Prostate gland (tissue), 2 donors: Measurements from ENCODE around the gene ZNF548. TPM values are rescaled to one million over a fixed set of nuclear protein-coding genes. Genes with fewer than 3 reads are reported as not detected.
"Not testable (repeated sequence)": the region's sequence is repeated elsewhere in the genome, so short reads cannot be mapped to it uniquely, and the experiment has no call there.

Experiments
- DNase-seq: peaks from one replicate; pipeline ENCODE4 v3.0.0-alpha.2; 2019; ENCODE audit warnings: low spot score
- H3K27ac ChIP-seq, 2 donors: fragments of 200-600 bp; sonication (generic); 2 replicates each; pipeline ENCODE4 v1.5.1; 2017 to 2019
- H3K27me3 ChIP-seq: fragments of 200-600 bp; sonication (generic); replicated peaks from 2 replicates; pipeline ENCODE4 v1.5.1; 2019; ENCODE audit not compliant: insufficient read depth
- H3K36me3 ChIP-seq, 2 donors: fragments of 200-600 bp; sonication (generic); 1 replicate in 1 of 2; 2 replicates in 1 of 2; pipeline versions ENCODE4 v1.5.1 to v1.8.1; 2017 to 2019
- H3K4me1 ChIP-seq: fragments of 200-600 bp; sonication (generic); replicated peaks from 2 replicates; pipeline ENCODE4 v1.5.1; 2019
- H3K4me3 ChIP-seq, 2 donors: fragments of 200-600 bp; sonication (generic); 2 replicates each; pipeline ENCODE4 v1.5.1; 2017 to 2019
- H3K9me3 ChIP-seq: fragments of 200-600 bp; sonication (generic); 2 replicates; pipeline ENCODE4 v1.5.1; 2017
- POLR2A ChIP-seq: fragments of 450-650 bp; IDR thresholded peaks from one replicate; pipeline ENCODE4 v1.6.1; 2016; ENCODE audit warnings: antibody characterized with exemption, mild to moderate bottlenecking
- POLR2AphosphoS5 ChIP-seq: sonication (generic); formaldehyde crosslinking; IDR thresholded peaks from one replicate; pipeline ENCODE4 v1.6.1; 2017; ENCODE audit warnings: antibody characterized with exemption
- WGBS: methylation state at CpG from one replicate; pipeline ENCODE4 v1.1.5; 2018; 5-methylcytosine and 5-hydroxymethylcytosine counted together
- intact Hi-C: fragments of 100-400 bp; cut with DNase I; formaldehyde crosslinking; loops from one replicate; pipeline ENCODE4 v1.14.2; 2022
- total RNA-seq, 2 donors: library from RNA; depleted of rRNA; stranded (reverse); fragments of >200 nt; gene quantifications; one replicate each; pipeline ENCODE4 v1.1.0, GENCODE V29; 2016
- TF ChIP-seq, protein P1 (sequence below), 4 experiments: fragments of 200-600 bp in 2 of 4; fragments of 450-650 bp in 2 of 4; sonication (generic) in 2 of 4; IDR thresholded peaks; 1 replicate in 3 of 4; 2 replicates in 1 of 4; pipeline ENCODE4 v1.5.1; 2016 to 2019; ENCODE audit warnings: antibody characterized with exemption in 4 of 4, mild to moderate bottlenecking in 2 of 4, moderate library complexity in 2 of 4

The ZNF548 gene
- total RNA-seq, 2 donors from 2014 or later: 20.4 to 27.4 TPM

DNA sequence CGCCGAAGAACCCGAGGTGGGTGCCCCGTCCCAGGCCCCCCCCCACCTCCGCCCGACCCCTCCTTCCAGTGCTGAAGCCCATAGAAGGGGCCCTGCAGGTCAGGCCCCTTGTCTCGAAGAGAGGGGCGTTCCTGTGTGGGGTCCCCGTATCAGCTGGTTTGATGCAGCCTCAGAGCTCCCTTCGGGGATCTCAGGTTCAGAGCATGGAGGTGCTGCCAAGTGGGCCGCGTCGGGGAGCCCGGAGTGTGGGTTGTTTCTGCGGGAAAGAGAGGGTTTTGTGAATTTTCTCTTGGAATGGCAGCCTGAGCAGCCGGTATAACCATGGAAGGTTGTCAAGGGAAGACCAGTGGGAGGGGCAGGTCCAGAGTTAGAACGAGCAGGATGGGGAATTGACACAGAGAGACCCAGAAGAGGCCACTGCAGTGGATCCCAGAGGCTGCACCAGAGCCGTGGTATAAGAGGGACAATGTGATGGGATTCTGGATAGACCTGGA lies 25.9 kb upstream of the ZNF548 start:
- H3K4me3 ChIP-seq: peak overlapping the region; percentile 78 to 90
- H3K36me3 ChIP-seq: no peaks in the 10 kb centered on the region
- H3K27me3 ChIP-seq: no peaks in the 10 kb centered on the region
- intact Hi-C loops: no loop called here
- 2% methylated on average over 17 of the region's 18 CpGs for WGBS
- no peaks in the 10 kb centered on the region for H3K4me1 ChIP-seq
- no peak for TF ChIP-seq POLR2AphosphoS5
- no peaks in the 10 kb centered on the region for H3K9me3 ChIP-seq
- H3K27ac ChIP-seq: peak overlapping the region; percentile 94 to 95
- no peak for DNase-seq

DNA sequence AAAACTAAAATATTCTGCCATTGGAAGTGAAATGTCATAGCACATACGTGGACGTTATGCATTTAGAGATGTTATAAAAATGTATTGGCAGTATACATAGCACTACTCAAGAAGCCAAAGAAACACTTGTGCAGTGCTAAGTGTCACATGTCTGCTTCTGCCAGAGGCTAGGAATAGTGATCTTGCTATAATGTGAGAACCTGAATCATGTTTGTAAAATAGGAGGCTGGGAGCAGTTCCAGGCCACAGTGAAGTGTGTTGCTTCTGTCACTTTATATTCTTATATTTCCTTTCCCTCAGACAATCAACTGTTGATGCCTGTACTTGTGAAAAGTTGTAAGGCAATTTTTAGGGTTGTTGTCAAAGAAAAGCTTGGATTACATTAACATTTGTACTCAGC lies 22.9 kb upstream of the ZNF548 start:
- Histone ChIP-seq H3K27me3 (no peaks in the 10 kb centered on the region), H3K36me3 (no peaks in the 10 kb centered on the region), H3K4me1 (no peaks in the 10 kb centered on the region), H3K9me3 (no peaks in the 10 kb centered on the region), H3K27ac (no peak overlapping the region), H3K4me3 (no peak overlapping the region)
- intact Hi-C loops: no loop called here
- TF ChIP-seq POLR2A (no peak), POLR2AphosphoS5 (no peak)
- TF ChIP-seq, protein P1, sequence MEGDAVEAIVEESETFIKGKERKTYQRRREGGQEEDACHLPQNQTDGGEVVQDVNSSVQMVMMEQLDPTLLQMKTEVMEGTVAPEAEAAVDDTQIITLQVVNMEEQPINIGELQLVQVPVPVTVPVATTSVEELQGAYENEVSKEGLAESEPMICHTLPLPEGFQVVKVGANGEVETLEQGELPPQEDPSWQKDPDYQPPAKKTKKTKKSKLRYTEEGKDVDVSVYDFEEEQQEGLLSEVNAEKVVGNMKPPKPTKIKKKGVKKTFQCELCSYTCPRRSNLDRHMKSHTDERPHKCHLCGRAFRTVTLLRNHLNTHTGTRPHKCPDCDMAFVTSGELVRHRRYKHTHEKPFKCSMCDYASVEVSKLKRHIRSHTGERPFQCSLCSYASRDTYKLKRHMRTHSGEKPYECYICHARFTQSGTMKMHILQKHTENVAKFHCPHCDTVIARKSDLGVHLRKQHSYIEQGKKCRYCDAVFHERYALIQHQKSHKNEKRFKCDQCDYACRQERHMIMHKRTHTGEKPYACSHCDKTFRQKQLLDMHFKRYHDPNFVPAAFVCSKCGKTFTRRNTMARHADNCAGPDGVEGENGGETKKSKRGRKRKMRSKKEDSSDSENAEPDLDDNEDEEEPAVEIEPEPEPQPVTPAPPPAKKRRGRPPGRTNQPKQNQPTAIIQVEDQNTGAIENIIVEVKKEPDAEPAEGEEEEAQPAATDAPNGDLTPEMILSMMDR (IDR thresholded peaks at IDR 0.05): no peak
- 86% methylated on average over 2 of the region's 2 CpGs for WGBS
- no peak for DNase-seq

DNA sequence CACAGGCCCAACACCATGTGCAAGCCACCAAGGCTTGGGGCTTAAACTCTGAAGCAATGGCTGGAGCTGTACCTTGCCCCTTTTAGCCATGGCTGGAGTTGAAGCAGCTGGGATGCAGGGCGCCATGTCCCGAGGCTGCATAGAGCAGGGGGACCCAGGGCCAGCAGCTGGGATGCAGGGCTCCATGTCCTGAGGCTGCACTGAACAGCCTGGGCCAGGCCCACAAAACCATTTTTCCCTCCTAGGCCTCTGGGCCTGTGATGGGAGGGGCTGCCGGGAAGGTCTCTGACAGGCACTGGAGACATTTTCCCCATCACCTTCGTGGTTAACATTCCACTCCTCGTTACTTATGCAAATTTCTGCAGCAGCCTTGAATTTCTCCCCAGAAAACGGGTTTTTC lies 15.5 kb upstream of the ZNF548 start:
- Histone ChIP-seq H3K4me3 (no peak overlapping the region), H3K27ac (no peak overlapping the region), H3K36me3 (peaks cover 10 to 13% of the 10 kb centered on the region in 2 donors), H3K9me3 (no peaks in the 10 kb centered on the region), H3K27me3 (no peaks in the 10 kb centered on the region), H3K4me1 (no peaks in the 10 kb centered on the region)
- no peak for DNase-seq
- WGBS: 96% methylated on average over 6 of the region's 6 CpGs
- TF ChIP-seq POLR2A (no peak), POLR2AphosphoS5 (no peak)
- TF ChIP-seq, protein P1 (IDR thresholded peaks at IDR 0.05): no peak
- intact Hi-C loops: no loop called here

DNA sequence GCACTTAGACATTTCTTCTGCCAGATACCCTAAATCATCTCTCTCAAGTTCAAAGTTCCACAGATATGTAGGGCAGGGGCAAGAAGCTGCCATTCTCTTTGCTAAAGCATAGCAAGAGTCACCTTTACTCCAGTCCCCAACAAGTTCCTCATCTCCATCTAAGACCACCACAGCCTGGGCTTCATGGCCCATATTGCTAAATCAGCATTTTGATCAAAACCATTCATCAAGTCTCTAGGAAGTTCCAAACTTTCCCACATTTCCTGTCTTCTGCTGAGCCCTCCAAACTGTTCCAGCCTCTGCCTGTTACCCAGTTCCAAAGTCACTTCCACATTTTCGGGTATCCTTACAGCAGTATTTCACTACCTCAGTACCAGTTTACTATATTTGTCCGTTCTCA lies 15.0 kb upstream of the ZNF548 start:
- H3K4me1 ChIP-seq, intact Hi-C loops, DNase-seq, H3K9me3 ChIP-seq, H3K4me3 ChIP-seq, H3K27ac ChIP-seq, H3K27me3 ChIP-seq: not testable (repeated sequence)
- 98% methylated on average over 2 of the region's 2 CpGs for WGBS
- peaks cover 10 to 13% of the 10 kb centered on the region in 2 donors for H3K36me3 ChIP-seq

DNA sequence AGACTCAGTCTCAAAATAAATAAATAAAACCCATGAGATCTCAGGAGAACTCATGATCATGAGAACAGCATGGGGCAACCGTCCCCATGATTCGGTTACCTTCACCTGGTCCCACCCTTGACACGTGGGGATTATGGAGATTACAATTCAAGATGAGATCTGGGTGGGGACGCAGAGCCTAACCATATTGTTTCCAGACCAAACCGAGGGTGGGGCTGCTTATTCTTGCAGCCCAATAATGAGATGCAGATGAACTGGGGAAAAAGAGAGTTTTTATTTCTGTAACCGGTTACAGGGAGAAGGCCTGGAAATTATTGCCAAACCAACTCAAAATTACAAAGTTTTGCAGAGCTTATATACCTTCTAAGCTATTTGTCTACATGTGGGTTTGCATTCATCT lies 13.5 kb upstream of the ZNF548 start:
- no peaks in the 10 kb centered on the region for H3K4me1 ChIP-seq
- H3K27ac ChIP-seq: no peak overlapping the region
- no peak overlapping the region for H3K4me3 ChIP-seq
- H3K27me3 ChIP-seq: no peaks in the 10 kb centered on the region
- DNase-seq: no peak
- H3K36me3 ChIP-seq: peaks cover 10 to 13% of the 10 kb centered on the region in 2 donors
- intact Hi-C loops: no loop called here
- no peaks in the 10 kb centered on the region for H3K9me3 ChIP-seq
- no peak for TF ChIP-seq POLR2AphosphoS5
- TF ChIP-seq POLR2A: no peak
- TF ChIP-seq, protein P1 (IDR thresholded peaks at IDR 0.05): no peak
- 90% methylated on average over 6 of the region's 6 CpGs for WGBS

DNA sequence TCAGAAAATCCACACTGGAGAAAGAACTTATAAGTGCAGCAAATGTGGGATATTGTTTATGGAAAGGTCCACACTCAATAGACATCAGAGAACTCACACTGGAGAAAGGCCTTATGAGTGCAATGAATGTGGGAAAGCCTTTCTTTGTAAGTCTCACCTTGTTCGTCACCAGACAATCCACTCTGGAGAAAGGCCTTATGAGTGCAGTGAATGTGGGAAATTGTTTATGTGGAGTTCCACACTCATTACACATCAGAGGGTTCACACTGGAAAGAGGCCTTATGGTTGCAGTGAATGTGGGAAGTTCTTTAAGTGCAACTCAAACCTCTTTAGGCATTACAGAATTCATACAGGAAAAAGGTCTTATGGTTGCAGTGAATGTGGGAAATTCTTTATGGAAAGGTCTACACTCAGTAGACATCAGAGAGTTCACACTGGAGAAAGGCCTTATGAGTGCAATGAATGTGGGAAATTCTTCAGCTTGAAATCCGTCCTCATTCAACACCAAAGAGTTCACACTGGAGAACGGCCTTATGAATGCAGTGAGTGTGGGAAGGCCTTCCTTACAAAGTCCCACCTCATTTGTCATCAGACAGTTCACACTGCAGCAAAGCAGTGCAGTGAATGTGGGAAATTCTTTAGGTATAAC lies 12.0 kb upstream of the ZNF548 start:
- no peaks in the 10 kb centered on the region for H3K9me3 ChIP-seq
- H3K36me3 ChIP-seq: peaks cover 10 to 13% of the 10 kb centered on the region in 2 donors
- DNase-seq: no peak
- 100% methylated on average over 3 of the region's 3 CpGs for WGBS
- H3K4me1 ChIP-seq: no peaks in the 10 kb centered on the region
- no peak overlapping the region for H3K27ac ChIP-seq
- H3K4me3 ChIP-seq: no peak overlapping the region
- intact Hi-C loops: no loop called here
- H3K27me3 ChIP-seq: no peaks in the 10 kb centered on the region
- TF ChIP-seq, protein P1 (IDR thresholded peaks at IDR 0.05): no peak
- TF ChIP-seq POLR2AphosphoS5 (no peak), POLR2A (no peak)
